Measurements from ENCODE around the gene NAT8L. TPM values are rescaled to one million over a fixed set of nuclear protein-coding genes. Genes with fewer than 3 reads are reported as not detected.

Gene NAT8L
- total RNA-seq, 1 donor from 2014 or later: 7.4 TPM

DNA sequence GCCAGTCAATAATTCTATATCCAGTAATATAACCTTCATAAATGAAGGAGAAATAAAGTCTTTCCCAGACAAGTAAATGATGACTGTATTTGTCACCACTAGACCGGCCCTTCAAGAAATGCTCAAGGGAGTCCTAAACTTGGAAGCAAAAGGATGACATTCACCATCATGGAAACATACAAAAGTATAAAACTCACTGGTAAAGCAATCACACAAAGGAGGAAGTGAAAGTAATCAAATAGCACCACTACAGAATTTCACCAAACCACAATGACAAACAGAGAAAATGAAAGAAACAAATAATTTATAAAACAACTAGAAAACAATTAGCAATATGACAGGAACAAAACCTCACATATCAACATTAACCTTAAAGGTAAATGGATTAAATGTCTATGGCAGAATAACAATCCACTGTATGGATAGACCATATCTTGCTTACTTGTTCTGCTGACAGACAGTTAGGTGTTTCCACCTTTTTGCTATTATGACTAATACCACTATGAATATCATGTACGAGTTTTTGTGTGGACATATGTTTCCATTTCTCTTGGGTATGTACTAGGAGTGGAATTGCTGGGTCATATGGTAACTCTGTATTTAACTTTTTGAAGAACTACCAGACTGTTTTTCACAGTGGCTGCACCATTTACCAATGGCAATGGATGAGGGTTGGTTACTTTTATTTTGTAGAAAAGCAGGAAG is 44.9 kb downstream of the NAT8L start:
- H3K4me3 Mint-ChIP-seq: no peak overlapping the region
- no peak overlapping the region for H3K27ac Mint-ChIP-seq
- intact Hi-C loops (cut with micrococcal nuclease): no loop called here

DNA sequence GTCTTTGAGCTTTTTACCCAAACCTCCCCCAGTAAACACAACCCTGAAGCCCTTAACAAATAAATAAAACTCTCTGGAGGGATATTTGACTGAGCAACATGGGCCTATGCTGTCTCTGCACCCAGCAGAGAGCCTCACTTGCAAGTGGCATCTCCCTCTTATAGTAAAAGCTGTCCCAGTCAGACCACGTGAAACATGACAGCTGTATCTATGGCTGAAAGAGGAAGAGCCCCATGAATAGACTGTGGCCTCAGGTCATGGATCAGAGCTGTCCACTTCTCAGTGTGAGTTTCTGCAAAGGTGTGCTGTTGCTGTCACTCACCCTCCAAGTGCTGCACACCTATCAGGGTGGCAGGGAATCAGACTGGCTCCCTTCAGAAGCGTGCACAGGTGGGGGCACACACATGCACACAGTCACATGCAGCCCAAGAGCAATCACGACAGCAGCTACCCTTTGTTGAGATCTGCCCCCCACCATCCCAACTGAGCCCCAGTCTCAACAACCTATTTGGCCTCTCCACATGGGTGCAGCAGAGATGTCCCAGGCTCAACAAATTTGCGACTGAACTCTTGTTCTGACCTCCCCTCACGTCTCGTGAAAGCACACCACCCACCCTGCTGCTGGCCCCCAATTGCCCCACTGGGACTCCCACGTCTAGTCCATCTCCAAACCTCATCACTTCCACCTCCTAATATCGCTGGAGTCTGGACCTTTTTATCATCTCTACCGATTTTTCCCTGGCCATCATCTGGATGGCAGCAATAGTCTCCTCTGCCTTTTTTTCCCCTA is 45.6 kb downstream of the NAT8L start:
- Mint-ChIP-seq H3K9me3 (peaks cover 31% of the 10 kb centered on the region), H3K4me1 (ENCODE audit: low read depth) (peaks cover 12% of the 10 kb centered on the region), H3K27me3 (ENCODE audit: insufficient read depth) (peaks cover 16% of the 10 kb centered on the region), H3K36me3 (ENCODE audit: low read depth) (peaks cover 6% of the 10 kb centered on the region), H3K27ac (no peak overlapping the region), H3K4me3 (no peak overlapping the region)
- no peak for DNase-seq (ENCODE audit: low spot score)
- intact Hi-C loops (cut with micrococcal nuclease): no loop called here

More for the DNA sequence above, 44.9 kb downstream of the NAT8L start:
- no peak for DNase-seq (ENCODE audit: low spot score)
- Mint-ChIP-seq H3K9me3 (peaks cover 31% of the 10 kb centered on the region), H3K27me3 (ENCODE audit: insufficient read depth) (peaks cover 12% of the 10 kb centered on the region), H3K36me3 (ENCODE audit: low read depth) (peaks cover 6% of the 10 kb centered on the region), H3K4me1 (ENCODE audit: low read depth) (peaks cover 11% of the 10 kb centered on the region)

DNA sequence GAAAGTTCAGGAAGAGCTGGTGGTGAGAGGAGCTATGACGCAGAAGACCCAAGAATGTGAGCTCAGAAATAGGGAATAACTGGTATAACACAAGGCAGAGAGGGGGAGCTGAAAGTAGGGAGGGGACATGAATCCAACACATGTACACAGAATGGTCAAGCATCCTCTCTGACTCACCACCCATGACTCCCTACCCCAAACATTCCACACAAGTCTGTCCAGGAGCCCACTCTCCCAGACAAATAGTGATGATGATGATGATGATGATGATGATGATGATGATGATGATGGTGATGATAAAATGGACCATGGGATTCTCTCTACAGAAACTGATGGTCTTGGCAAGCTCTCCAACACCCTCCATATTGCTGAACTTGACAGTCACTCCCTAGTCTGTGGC is 46.4 kb downstream of the NAT8L start:
- no peak for DNase-seq (ENCODE audit: low spot score)
- H3K27ac Mint-ChIP-seq: no peak overlapping the region
- peaks cover 12% of the 10 kb centered on the region for H3K4me1 Mint-ChIP-seq (ENCODE audit: low read depth)
- H3K4me3 Mint-ChIP-seq: no peak overlapping the region
- H3K27me3 Mint-ChIP-seq (ENCODE audit: insufficient read depth): peaks cover 19% of the 10 kb centered on the region
- peaks cover 28% of the 10 kb centered on the region for H3K9me3 Mint-ChIP-seq
- H3K36me3 Mint-ChIP-seq (ENCODE audit: low read depth): peaks cover 6% of the 10 kb centered on the region
- intact Hi-C loops (cut with micrococcal nuclease): no loop called here

DNA sequence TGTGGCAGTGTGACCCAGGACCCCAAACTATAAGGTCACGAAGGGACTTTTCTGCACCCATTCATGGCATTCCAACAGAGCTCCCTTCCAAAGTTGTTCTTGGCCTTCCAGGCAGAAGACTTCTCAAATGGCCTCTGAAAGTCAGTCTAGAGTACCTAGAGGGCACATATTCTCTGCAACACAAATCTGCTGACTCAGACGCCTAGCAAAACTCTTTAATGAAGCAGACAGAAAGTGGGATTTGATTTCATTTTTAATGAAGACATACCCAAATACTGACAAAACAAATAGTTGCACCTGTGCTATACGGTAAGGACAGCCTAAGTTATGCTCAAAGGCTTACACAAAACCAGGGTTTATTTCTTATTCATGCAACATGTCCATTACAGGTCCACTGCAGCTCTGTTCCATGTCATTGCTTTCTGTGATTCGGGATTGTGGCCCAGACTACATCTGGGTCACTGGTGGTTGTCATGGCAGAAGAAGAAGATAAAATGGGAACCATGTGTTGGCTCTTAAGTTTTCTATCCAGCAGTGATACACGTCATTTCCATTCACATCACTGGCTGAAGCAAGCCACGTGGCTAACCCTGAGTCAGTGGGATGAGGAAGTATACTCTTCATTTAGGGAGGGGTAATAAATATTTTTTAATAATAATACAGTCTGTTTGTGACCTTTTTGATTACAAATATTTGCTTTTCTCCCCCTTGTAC is 57.7 kb downstream of the NAT8L start:
- H3K36me3 Mint-ChIP-seq (ENCODE audit: low read depth): peaks cover 1% of the 10 kb centered on the region
- DNase-seq (ENCODE audit: low spot score): no peak
- H3K27me3 Mint-ChIP-seq (ENCODE audit: insufficient read depth): peaks cover 12% of the 10 kb centered on the region
- H3K4me3 Mint-ChIP-seq: no peak overlapping the region
- H3K9me3 Mint-ChIP-seq: no peaks in the 10 kb centered on the region
- intact Hi-C loops (cut with micrococcal nuclease): no loop called here
- no peaks in the 10 kb centered on the region for H3K4me1 Mint-ChIP-seq (ENCODE audit: low read depth)
- no peak overlapping the region for H3K27ac Mint-ChIP-seq

Other genes with a start within 250 kb of the NAT8L start
- 93.9 and 101 TPM in 2 replicates for gene LETM1, start 203.2 kb upstream of the NAT8L start, total RNA-seq
- 200 and 202 TPM in 2 replicates for gene NSD2, start 187.9 kb upstream of the NAT8L start, total RNA-seq
- gene NELFA, start 50.4 kb upstream of the NAT8L start, total RNA-seq: 52.9 and 55.4 TPM in 2 replicates
- gene HAUS3, start 182.8 kb downstream of the NAT8L start, total RNA-seq: 19.2 and 19.9 TPM in 2 replicates
- gene POLN, start 182.8 kb downstream of the NAT8L start, total RNA-seq: 2.1 and 3.5 TPM in 2 replicates
- 7.9 and 10.1 TPM in 2 replicates for gene MXD4, start 202.8 kb downstream of the NAT8L start, total RNA-seq